Smooth muscle cell (in vitro differentiated cells): Measurements from ENCODE around the gene UBA52. TPM values are rescaled to one million over a fixed set of nuclear protein-coding genes. Genes with fewer than 3 reads are reported as not detected.
A peak's percentile ranks its signal among the peaks of the same experiment; 100 is the strongest.

Experiments used
- DNase-seq: peaks from one replicate; lab custom pipeline; 2025; ENCODE audit not compliant: unreplicated experiment; lab: John Stamatoyannopoulos, UW
- H2AFZ ChIP-seq: fragments of 200-600 bp; sonication (generic); 2 replicates; pipeline ENCODE4 v1.6.0; 2016; ENCODE audit warnings: antibody characterized with exemption, low read depth, mild to moderate bottlenecking
- H3F3A ChIP-seq: fragments of 200-600 bp; sonication (generic); 2 replicates; pipeline ENCODE4 v1.6.0; 2017; ENCODE audit warnings: antibody characterized with exemption, low read depth
- H3K27ac ChIP-seq: fragments of 200-600 bp; sonication (generic); 2 replicates; pipeline ENCODE4 v1.5.1; 2016; ENCODE audit warnings: low read depth, mild to moderate bottlenecking
- H3K27me3 ChIP-seq: fragments of 200-600 bp; sonication (generic); 2 replicates; pipeline ENCODE4 v1.6.1; 2016; ENCODE audit warnings: low read depth, mild to moderate bottlenecking
- H3K36me3 ChIP-seq: fragments of 200-600 bp; sonication (generic); 2 replicates; pipeline ENCODE4 v1.5.1; 2016; ENCODE audit warnings: low read depth
- H3K4me1 ChIP-seq: fragments of 200-600 bp; sonication (generic); 2 replicates; pipeline ENCODE4 v1.5.1; 2016; ENCODE audit warnings: low read depth
- H3K4me2 ChIP-seq: fragments of 200-600 bp; sonication (generic); 2 replicates; pipeline ENCODE4 v1.6.0; 2016; ENCODE audit warnings: mild to moderate bottlenecking
- H3K4me3 ChIP-seq: fragments of 200-600 bp; sonication (generic); 2 replicates; pipeline ENCODE4 v1.5.1; 2016; ENCODE audit warnings: mild to moderate bottlenecking
- H3K79me2 ChIP-seq: fragments of 200-600 bp; sonication (generic); 2 replicates; pipeline ENCODE4 v1.6.0; 2016; ENCODE audit warnings: low read depth, mild to moderate bottlenecking
- H3K9ac ChIP-seq: fragments of 200-600 bp; sonication (generic); 2 replicates; pipeline ENCODE4 v1.6.0; 2016; ENCODE audit warnings: low read depth
- H3K9me3 ChIP-seq: fragments of 200-600 bp; sonication (generic); replicated peaks from 2 replicates; pipeline ENCODE4 v1.5.1; 2016; ENCODE audit warnings: low read depth
- H4K20me1 ChIP-seq: fragments of 200-600 bp; sonication (generic); 2 replicates; pipeline ENCODE4 v1.6.0; 2016; ENCODE audit warnings: low read depth
- WGBS: methylation state at CpG from one replicate; pipeline ENCODE4 v1.1.7; 2016; ENCODE audit warnings: low lambda C conversion rate; 5-methylcytosine and 5-hydroxymethylcytosine counted together
- polyA plus RNA-seq: library from polyadenylated mRNA; unstranded; fragments of >200 nt; fragmentation: Nextera tagmentation; extraction: Ambion mirVana; gene quantifications from 2 replicates; pipeline ENCODE4 v1.2.1, GENCODE V29; 2016
- total RNA-seq: library from RNA; depleted of rRNA; stranded (reverse); fragments of >200 nt; gene quantifications from 2 replicates; pipeline ENCODE4 v1.2.3, GENCODE V29; 2014
- TF ChIP-seq, protein P1 (sequence below): fragments of 200-600 bp; sonication (generic); IDR thresholded peaks from 2 replicates; pipeline ENCODE4 v1.5.1; 2017; ENCODE audit warnings: borderline replicate concordance, mild to moderate bottlenecking, antibody characterized with exemption; ENCODE audit not compliant: insufficient read depth, poor library complexity, severe bottlenecking

Gene UBA52
- total and polyA plus RNA-seq, 2 experiments from 2014 or later: 752 to 1,086 TPM

GRCh38 chr19:18542941-18543813 is 28.5 kb upstream of the UBA52 start, which contains the start of gene FKBP8:
TSS of gene FKBP8 (minus strand) at chr19:18543573. CDS start at chr19:18541970, 1,603 bp downstream.
- peak within 1 kb of the TSS; percentile 77 for H2AFZ ChIP-seq

GRCh38 chr19:18543814-18544475 is 27.7 kb upstream of the UBA52 start:
- peak overlapping the region; percentile 77 for H2AFZ ChIP-seq
- H3K36me3 ChIP-seq: no peaks in the 10 kb centered on the region
- no peaks in the 10 kb centered on the region for H3F3A ChIP-seq
- peaks cover 16% of the 10 kb centered on the region for H3K79me2 ChIP-seq
- peak overlapping the region; percentile 85 for H3K4me2 ChIP-seq
- 9% methylated on average over 9 of the region's 12 CpGs for WGBS
- no peaks in the 10 kb centered on the region for H3K27me3 ChIP-seq
- no peak overlapping the region for H3K27ac ChIP-seq
- H4K20me1 ChIP-seq: no peaks in the 10 kb centered on the region
- no peaks in the 10 kb centered on the region for H3K9me3 ChIP-seq
- no peak for DNase-seq
- H3K9ac ChIP-seq: no peak overlapping the region
- H3K4me1 ChIP-seq: peaks cover 9% of the 10 kb centered on the region
- peak overlapping the region; percentile 75 for H3K4me3 ChIP-seq
- TF ChIP-seq, protein P1, sequence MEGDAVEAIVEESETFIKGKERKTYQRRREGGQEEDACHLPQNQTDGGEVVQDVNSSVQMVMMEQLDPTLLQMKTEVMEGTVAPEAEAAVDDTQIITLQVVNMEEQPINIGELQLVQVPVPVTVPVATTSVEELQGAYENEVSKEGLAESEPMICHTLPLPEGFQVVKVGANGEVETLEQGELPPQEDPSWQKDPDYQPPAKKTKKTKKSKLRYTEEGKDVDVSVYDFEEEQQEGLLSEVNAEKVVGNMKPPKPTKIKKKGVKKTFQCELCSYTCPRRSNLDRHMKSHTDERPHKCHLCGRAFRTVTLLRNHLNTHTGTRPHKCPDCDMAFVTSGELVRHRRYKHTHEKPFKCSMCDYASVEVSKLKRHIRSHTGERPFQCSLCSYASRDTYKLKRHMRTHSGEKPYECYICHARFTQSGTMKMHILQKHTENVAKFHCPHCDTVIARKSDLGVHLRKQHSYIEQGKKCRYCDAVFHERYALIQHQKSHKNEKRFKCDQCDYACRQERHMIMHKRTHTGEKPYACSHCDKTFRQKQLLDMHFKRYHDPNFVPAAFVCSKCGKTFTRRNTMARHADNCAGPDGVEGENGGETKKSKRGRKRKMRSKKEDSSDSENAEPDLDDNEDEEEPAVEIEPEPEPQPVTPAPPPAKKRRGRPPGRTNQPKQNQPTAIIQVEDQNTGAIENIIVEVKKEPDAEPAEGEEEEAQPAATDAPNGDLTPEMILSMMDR: no peak

More at GRCh38 chr19:18542941-18543813, 28.5 kb upstream of the UBA52 start, which contains the start of gene FKBP8:
- Histone ChIP-seq H3K4me1 (peaks cover 9% of the 10 kb centered on the region), H3K79me2 (peaks cover 16% of the 10 kb centered on the region), H3K27ac (peak within 1 kb of the TSS; percentile 42), H3F3A (no peaks in the 10 kb centered on the region), H3K4me2 (peak within 1 kb of the TSS; percentile 85), H3K27me3 (no peaks in the 10 kb centered on the region), H3K4me3 (peak within 1 kb of the TSS; percentile 75), H4K20me1 (no peaks in the 10 kb centered on the region), H3K36me3 (no peaks in the 10 kb centered on the region), H3K9ac (peak within 1 kb of the TSS; percentile 83), H3K9me3 (no peaks in the 10 kb centered on the region)
- 0% methylated on average over 1 of the region's 86 CpGs for WGBS
- DNase-seq: peak; percentile 73
- TF ChIP-seq, protein P1: no peak

DNA sequence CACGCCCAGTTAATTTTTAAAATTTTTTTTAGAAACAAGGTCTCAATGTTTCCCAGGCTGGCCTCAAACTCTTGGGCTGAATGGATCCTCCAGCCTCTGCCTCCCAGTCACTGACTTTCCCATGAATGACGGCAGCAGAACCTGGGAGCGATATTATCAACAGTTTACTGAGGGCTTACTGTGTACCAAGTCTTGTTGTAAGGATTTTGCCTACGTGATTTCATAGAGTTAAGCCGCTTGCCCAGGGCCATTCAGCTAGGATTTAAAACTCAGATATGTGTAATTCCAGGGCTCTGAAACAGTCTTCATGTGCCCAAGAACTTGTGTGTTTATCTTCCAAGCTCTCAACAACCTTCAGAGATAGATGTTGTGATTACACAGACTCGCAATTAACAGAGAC is 20.0 kb upstream of the UBA52 start:
- no peak for DNase-seq
- no peaks in the 10 kb centered on the region for H3K27me3 ChIP-seq
- no peaks in the 10 kb centered on the region for H3K9me3 ChIP-seq
- no peaks in the 10 kb centered on the region for H3F3A ChIP-seq
- H3K79me2 ChIP-seq: no peaks in the 10 kb centered on the region
- no peak overlapping the region for H3K9ac ChIP-seq
- TF ChIP-seq, protein P1: no peak
- no peaks in the 10 kb centered on the region for H3K4me1 ChIP-seq
- peak overlapping the region; percentile 32 for H3K27ac ChIP-seq
- no peaks in the 10 kb centered on the region for H4K20me1 ChIP-seq
- no peak overlapping the region for H3K4me2 ChIP-seq
- 32% methylated on average over 6 of the region's 6 CpGs for WGBS
- no peaks in the 10 kb centered on the region for H3K36me3 ChIP-seq
- H2AFZ ChIP-seq: no peak overlapping the region
- H3K4me3 ChIP-seq: no peak overlapping the region
